Testis (tissue), 3 donors: ENCODE measurements around the gene PTPRN2. TPM values are rescaled to one million over a fixed set of nuclear protein-coding genes. Genes with fewer than 3 reads are reported as not detected.

Experiments
- DNase-seq: peaks from one replicate; pipeline ENCODE4 v3.0.0-alpha.2; 2019
- H3K27ac ChIP-seq, 2 donors: fragments of 200-600 bp; sonication (generic); one replicate each; pipeline ENCODE4 v1.5.1; 2019
- H3K27me3 ChIP-seq: fragments of 200-600 bp; sonication (generic); one replicate; pipeline ENCODE4 v1.5.1; 2019
- H3K36me3 ChIP-seq: fragments of 200-600 bp; sonication (generic); one replicate; pipeline ENCODE4 v1.5.1; 2017; ENCODE audit warnings: low read depth; ENCODE audit errors: missing control alignments
- H3K4me1 ChIP-seq: fragments of 200-600 bp; sonication (generic); one replicate; pipeline ENCODE4 v1.5.1; 2019
- H3K4me3 ChIP-seq, 2 donors: fragments of 200-600 bp; sonication (generic); one replicate each; pipeline ENCODE4 v1.5.1; 2017 to 2019
- H3K9me3 ChIP-seq: fragments of 200-600 bp; sonication (generic); one replicate; pipeline ENCODE4 v1.5.1; 2017
- POLR2A ChIP-seq: fragments of 450-650 bp; IDR thresholded peaks from one replicate; pipeline ENCODE4 v1.6.1; 2017; ENCODE audit warnings: antibody characterized with exemption, mild to moderate bottlenecking, moderate library complexity
- WGBS, 2 donors: methylation state at CpG; one replicate each; pipeline ENCODE4 v1.1.5; 2018; 5-methylcytosine and 5-hydroxymethylcytosine counted together
- intact Hi-C: fragments of 100-400 bp; cut with DNase I; formaldehyde crosslinking; loops from one replicate; pipeline ENCODE4 v1.15.1; 2023; ENCODE audit warnings: low total_unique reads
- polyA plus RNA-seq: library from polyadenylated mRNA; stranded (reverse); fragments of 350-450 nt; fragmentation: Illumina TruSeq; extraction: RNeasy Lipid Tissue Mini Kit (QIAGEN cat#74804); gene quantifications from one replicate; pipeline ENCODE4 v1.2.3, GENCODE V29; 2014; ENCODE audit warnings: low read depth, low replicate concordance; ENCODE audit not compliant: insufficient read depth
- total RNA-seq, 2 donors: library from RNA; depleted of rRNA; stranded (reverse); fragments of >200 nt; gene quantifications; one replicate each; pipeline ENCODE4 v1.2.3, GENCODE V29; 2016
- TF ChIP-seq, protein P1 (sequence below), 3 experiments: fragments of 450-650 bp in 2 of 3; fragments of 200-600 bp in 1 of 3; sonication (generic) in 1 of 3; IDR thresholded peaks; one replicate each; pipeline ENCODE4 v1.5.1; 2016 to 2019; ENCODE audit warnings: antibody characterized with exemption in 3 of 3, mild to moderate bottlenecking in 2 of 3, moderate library complexity in 1 of 3

PTPRN2 gene
- total and polyA plus RNA-seq, 3 donors from 2014 or later, result 9.3 to 10.8 (median 9.8) TPM

DNA sequence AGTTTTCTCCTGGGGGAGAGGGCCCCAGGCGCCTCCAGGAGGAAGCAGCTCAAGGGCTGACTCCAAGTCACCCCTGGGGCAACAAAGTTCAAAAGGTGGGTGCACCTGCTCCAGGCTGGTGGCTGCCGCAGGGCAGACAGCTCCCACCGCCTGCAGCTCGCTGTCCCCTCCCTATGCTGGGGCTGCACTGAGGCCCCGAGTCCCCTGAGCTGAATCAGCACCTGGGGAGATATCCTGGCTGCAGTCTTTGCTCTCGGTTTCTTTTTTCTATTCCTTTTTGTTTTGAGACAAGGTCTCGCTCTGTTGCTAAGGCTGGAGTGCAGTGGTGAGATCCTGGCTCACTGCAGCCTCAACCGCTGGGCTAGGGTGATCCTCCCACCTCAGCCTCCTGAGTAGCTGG is 1067.4 kb downstream of the PTPRN2 start:
- H3K27ac ChIP-seq, result no peak overlapping the region
- no peaks in the 10 kb centered on the region for H3K9me3 ChIP-seq
- DNase-seq, result no peak
- H3K36me3 ChIP-seq, result no peaks in the 10 kb centered on the region
- no peak overlapping the region for H3K4me3 ChIP-seq
- no peaks in the 10 kb centered on the region for H3K27me3 ChIP-seq
- intact Hi-C loops, result no loop called here
- 85 to 94% methylated on average over 5 to 8 of the region's 8 CpGs for WGBS, 2 donors
- no peak for TF ChIP-seq POLR2A
- TF ChIP-seq, protein P1, sequence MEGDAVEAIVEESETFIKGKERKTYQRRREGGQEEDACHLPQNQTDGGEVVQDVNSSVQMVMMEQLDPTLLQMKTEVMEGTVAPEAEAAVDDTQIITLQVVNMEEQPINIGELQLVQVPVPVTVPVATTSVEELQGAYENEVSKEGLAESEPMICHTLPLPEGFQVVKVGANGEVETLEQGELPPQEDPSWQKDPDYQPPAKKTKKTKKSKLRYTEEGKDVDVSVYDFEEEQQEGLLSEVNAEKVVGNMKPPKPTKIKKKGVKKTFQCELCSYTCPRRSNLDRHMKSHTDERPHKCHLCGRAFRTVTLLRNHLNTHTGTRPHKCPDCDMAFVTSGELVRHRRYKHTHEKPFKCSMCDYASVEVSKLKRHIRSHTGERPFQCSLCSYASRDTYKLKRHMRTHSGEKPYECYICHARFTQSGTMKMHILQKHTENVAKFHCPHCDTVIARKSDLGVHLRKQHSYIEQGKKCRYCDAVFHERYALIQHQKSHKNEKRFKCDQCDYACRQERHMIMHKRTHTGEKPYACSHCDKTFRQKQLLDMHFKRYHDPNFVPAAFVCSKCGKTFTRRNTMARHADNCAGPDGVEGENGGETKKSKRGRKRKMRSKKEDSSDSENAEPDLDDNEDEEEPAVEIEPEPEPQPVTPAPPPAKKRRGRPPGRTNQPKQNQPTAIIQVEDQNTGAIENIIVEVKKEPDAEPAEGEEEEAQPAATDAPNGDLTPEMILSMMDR (IDR thresholded peaks at IDR 0.05), result no peak
- no peaks in the 10 kb centered on the region for H3K4me1 ChIP-seq

DNA sequence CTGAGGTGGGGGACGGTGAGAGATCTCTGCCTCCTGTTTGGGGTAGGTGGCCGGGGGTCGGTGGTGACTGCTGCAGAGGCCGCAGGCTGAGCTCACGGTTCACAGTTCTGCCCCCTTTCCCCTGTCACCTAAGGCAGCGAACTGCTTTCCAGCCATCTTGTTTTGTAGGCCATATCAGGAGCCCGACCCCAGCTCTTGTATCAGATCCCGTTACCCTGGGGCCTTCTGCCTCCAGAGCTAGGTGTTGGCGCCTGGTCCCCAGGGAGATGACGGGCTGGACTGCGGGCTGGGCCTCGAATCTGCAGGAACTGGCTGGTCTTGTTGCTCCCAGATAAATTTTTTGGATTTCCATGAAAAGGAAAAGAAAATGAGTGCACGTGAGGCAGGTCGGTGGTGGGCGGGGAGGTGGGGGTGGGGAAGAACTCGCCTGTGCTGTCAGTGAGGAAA is 1067.8 kb downstream of the PTPRN2 start:
- Histone ChIP-seq H3K27ac (no peak overlapping the region), H3K4me1 (no peaks in the 10 kb centered on the region), H3K9me3 (no peaks in the 10 kb centered on the region), H3K36me3 (no peaks in the 10 kb centered on the region), H3K4me3 (no peak overlapping the region), H3K27me3 (no peaks in the 10 kb centered on the region)
- TF ChIP-seq, protein P1 (IDR thresholded peaks at IDR 0.05), result no peak
- TF ChIP-seq POLR2A, result no peak
- WGBS, 2 donors, result 78 to 89% methylated on average over 11 to 16 of the region's 16 CpGs
- DNase-seq, result peak; percentile 10
- intact Hi-C loops, result no loop called here

DNA sequence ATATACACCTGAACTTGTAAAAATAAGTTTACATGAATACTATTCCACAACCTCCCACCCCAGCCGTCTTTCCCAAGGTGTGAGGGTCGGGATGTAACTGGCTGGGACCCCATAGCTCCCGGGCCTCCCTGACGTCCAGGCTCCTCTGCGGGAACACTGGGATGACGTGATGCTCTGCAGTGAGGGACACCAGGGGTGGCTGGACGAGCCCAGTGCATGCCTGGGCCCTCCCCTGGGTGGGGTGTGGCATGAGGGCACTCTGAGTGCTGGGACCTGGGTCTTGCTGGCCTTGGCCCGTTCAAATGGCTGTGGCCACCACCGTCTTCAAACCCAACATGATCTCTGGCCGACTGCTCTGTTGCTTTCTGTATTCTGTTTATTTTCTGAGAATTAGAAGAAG is 1068.4 kb downstream of the PTPRN2 start:
- intact Hi-C loops, result no loop called here
- TF ChIP-seq, protein P1 (IDR thresholded peaks at IDR 0.05), result no peak
- TF ChIP-seq POLR2A, result no peak
- no peak overlapping the region for H3K27ac ChIP-seq
- H3K27me3 ChIP-seq, result no peaks in the 10 kb centered on the region
- no peak overlapping the region for H3K4me3 ChIP-seq
- WGBS, 2 donors, result 66 to 80% methylated on average over 10 of the region's 10 CpGs
- no peaks in the 10 kb centered on the region for H3K9me3 ChIP-seq
- no peaks in the 10 kb centered on the region for H3K36me3 ChIP-seq
- no peaks in the 10 kb centered on the region for H3K4me1 ChIP-seq
- DNase-seq, result no peak

DNA sequence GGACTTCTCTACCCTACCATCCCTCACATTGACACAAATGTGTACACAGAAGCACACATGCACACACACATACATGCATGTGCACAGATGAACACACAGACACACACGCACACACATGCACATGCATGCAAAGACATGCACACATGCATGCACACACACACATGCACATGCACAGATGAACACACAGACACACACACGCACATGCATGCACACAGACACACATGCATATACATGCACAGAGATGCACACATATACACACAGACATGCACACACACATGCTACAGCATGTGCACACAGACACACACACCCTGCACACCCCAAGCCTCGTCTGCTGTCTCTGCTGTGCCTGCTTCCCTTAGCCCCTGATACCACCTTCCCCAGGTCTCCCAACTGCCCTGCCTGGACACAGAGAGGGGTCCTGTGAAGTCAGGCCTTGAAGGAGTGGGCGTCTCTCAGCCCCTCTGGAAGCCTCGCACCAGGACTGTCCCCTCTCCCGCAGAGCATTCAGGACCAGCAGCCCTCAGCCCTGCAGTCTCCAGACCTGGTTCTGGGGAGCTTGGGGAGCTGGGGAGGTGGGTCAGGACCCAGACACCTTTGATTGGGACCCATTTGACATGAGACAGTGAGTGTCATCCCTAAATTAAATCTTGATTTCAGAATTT is 1069.0 kb downstream of the PTPRN2 start:
- TF ChIP-seq, protein P1 (IDR thresholded peaks at IDR 0.05), result no peak
- no peak for TF ChIP-seq POLR2A
- intact Hi-C loops, result no loop called here
- Histone ChIP-seq H3K9me3 (no peaks in the 10 kb centered on the region), H3K4me3 (no peak overlapping the region), H3K27ac (no peak overlapping the region), H3K4me1 (no peaks in the 10 kb centered on the region), H3K27me3 (no peaks in the 10 kb centered on the region), H3K36me3 (no peaks in the 10 kb centered on the region)
- DNase-seq, result no peak
- WGBS, 2 donors, result 74 to 91% methylated on average over 6 of the region's 6 CpGs
